ENCODE measurements around the gene NRXN3.

GRCh38 chr14:79525416-79525815, 1355.2 kb downstream of the NRXN3 start:
- no peak for TF ChIP-seq CTCF (conservative IDR thresholded peaks at IDR 0.05 in 1 of 2, IDR thresholded peaks at IDR 0.05 in 1 of 2; ENCODE audit: low read depth in 1 of 2, low read length in 2 of 2)
- no peak for TF ChIP-seq EZH2 (IDR thresholded peaks at IDR 0.05; ENCODE audit: low read length, missing control alignments)

All from fibroblast of lung (primary cell).